Right lobe of liver (tissue), 6 donors: Measurements from ENCODE around the gene ARHGAP15. TPM values are rescaled to one million over a fixed set of nuclear protein-coding genes. Genes with fewer than 3 reads are reported as not detected.
"Not testable (repeated sequence)": the region's sequence is repeated elsewhere in the genome, so short reads cannot be mapped to it uniquely, and the experiment has no call there.

Experiments used
- ATAC-seq, 4 donors: fragments of 200-7000 bp; cut with Tn5 transposase; one replicate each; pipeline ENCODE4 v1.9.1; 2020; ENCODE audit warnings: mild to moderate bottlenecking in 4 of 4, moderate library complexity in 4 of 4
- DNase-seq, 3 donors: peaks; one replicate each; pipeline ENCODE4 v3.0.0-alpha.2; 2020
- H3K27ac ChIP-seq, 3 donors: fragments of 200-600 bp; one replicate each; pipeline ENCODE4 v1.8.0; 2022
- H3K27me3 ChIP-seq, 2 donors: fragments of 200-600 bp; one replicate each; pipeline ENCODE4 v1.8.0; 2022
- H3K36me3 ChIP-seq, 4 donors: fragments of 200-600 bp; sonication (generic) in 1 of 4; one replicate each; pipeline versions ENCODE4 v1.5.1 to v1.8.0; 2017 to 2022; ENCODE audit warnings: control low read depth in 1 of 4
- H3K4me1 ChIP-seq, 4 donors: fragments of 200-600 bp; sonication (generic) in 1 of 4; one replicate each; pipeline versions ENCODE4 v1.5.1 to v1.8.0; 2017 to 2022; ENCODE audit warnings: control low read depth in 1 of 4
- H3K4me3 ChIP-seq, 3 donors: fragments of 200-600 bp; one replicate each; pipeline ENCODE4 v1.8.0; 2022
- H3K9me3 ChIP-seq, 4 donors: fragments of 200-600 bp; sonication (generic) in 1 of 4; one replicate each; pipeline versions ENCODE4 v1.5.1 to v1.8.0; 2017 to 2022; ENCODE audit warnings: control low read depth in 1 of 4
- POLR2A ChIP-seq: fragments of 450-650 bp; IDR thresholded peaks from one replicate; pipeline ENCODE4 v1.6.1; 2017; ENCODE audit warnings: antibody characterized with exemption, mild to moderate bottlenecking
- WGBS: methylation state at CpG from one replicate; pipeline ENCODE4 v1.1.6; 2018; ENCODE audit warnings: low coverage, low lambda C conversion rate; ENCODE audit not compliant: insufficient coverage; ENCODE audit errors: missing lambda C conversion rate; 5-methylcytosine and 5-hydroxymethylcytosine counted together
- intact Hi-C, 2 donors: fragments of 100-400 bp; cut with DNase I; formaldehyde crosslinking; loops; one replicate each; pipeline versions ENCODE4 v1.11.2 to v1.14.1; 2022
- total RNA-seq, 6 experiments: library from RNA; depleted of rRNA in 2 of 6; stranded (reverse); fragments of >200 nt in 2 of 6; fragmentation: NEBNext Ultra II Directional in 3 of 6; extraction: Animal tissue kit (Norgen Biotek cat#: 25700) in 3 of 6; gene quantifications; one replicate each; pipeline versions ENCODE4 v1.1.0 to v1.2.4, GENCODE V29; 2016 to 2023
- TF ChIP-seq, protein P1 (sequence below), 4 donors: fragments of 200-600 bp in 3 of 4; fragments of 450-650 bp in 1 of 4; IDR thresholded peaks; one replicate each; pipeline versions ENCODE4 v1.5.1 to v1.8.0; 2016 to 2022; ENCODE audit warnings: antibody characterized with exemption in 4 of 4, mild to moderate bottlenecking in 2 of 4
- donor health status: DM: no; HTN: yes; CAD: no.
- donor health status: DM: no; HTN: no; CAD: no.
- donor health status: DM: no; HTN: no; CAD: no.
- donor health status: DM: no; HTN: yes; CAD: no.
- donor health status: DM: no; HTN: yes; CAD: no.

Gene ARHGAP15
- total RNA-seq, 6 experiments from 2014 or later = 3.3 to 8.2 (median 6.6) TPM

DNA sequence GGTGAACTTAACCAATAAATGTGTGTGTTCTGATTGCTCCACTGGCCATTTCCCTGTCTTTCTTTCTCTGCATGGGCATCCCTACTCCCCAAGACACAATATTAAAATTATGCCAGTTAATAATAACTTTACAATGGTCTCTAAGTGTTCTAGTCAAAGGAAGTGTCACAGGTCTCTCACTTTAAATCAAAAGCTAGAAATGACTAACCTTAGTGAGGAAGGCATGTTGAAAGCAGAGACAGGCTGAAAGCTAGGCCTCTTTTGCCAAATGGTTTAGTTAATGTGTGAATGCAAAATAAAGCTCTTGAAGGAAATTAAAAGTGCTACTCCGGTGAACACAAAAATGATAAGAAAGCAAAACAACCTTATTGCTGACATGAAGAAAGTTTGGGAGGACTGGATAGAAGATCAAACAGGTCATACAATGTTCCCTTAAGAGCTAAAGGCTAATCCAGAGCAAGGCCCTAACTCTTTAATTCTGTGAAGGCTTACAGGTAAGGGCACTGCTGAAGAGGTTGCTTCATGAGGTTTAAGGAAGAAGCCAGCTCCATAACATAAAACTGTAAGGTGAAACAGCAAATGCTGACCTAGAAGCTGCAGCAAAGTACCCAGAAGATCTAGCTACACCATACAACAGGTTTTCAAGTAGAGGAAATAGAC is 44.0 kb upstream of the ARHGAP15 start:
- no peak for ATAC-seq
- no peaks in the 10 kb centered on the region for H3K36me3 ChIP-seq
- TF ChIP-seq, protein P1, sequence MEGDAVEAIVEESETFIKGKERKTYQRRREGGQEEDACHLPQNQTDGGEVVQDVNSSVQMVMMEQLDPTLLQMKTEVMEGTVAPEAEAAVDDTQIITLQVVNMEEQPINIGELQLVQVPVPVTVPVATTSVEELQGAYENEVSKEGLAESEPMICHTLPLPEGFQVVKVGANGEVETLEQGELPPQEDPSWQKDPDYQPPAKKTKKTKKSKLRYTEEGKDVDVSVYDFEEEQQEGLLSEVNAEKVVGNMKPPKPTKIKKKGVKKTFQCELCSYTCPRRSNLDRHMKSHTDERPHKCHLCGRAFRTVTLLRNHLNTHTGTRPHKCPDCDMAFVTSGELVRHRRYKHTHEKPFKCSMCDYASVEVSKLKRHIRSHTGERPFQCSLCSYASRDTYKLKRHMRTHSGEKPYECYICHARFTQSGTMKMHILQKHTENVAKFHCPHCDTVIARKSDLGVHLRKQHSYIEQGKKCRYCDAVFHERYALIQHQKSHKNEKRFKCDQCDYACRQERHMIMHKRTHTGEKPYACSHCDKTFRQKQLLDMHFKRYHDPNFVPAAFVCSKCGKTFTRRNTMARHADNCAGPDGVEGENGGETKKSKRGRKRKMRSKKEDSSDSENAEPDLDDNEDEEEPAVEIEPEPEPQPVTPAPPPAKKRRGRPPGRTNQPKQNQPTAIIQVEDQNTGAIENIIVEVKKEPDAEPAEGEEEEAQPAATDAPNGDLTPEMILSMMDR (IDR thresholded peaks at IDR 0.05) = no peak
- TF ChIP-seq POLR2A = no peak
- 64% methylated on average over 1 of the region's 1 CpG for WGBS
- no peak overlapping the region for H3K27ac ChIP-seq
- no peaks in the 10 kb centered on the region for H3K27me3 ChIP-seq
- intact Hi-C loops = no loop called here
- H3K9me3 ChIP-seq = no peaks in the 10 kb centered on the region
- DNase-seq = no peak
- H3K4me3 ChIP-seq = no peak overlapping the region
- no peaks in the 10 kb centered on the region for H3K4me1 ChIP-seq

- no peak for DNase-seq
- no peak for ATAC-seq
- no peak overlapping the region for H3K4me3 ChIP-seq
- no peak overlapping the region for H3K27ac ChIP-seq
- H3K9me3 ChIP-seq = no peaks in the 10 kb centered on the region
- H3K27me3 ChIP-seq = no peaks in the 10 kb centered on the region
- no peaks in the 10 kb centered on the region for H3K4me1 ChIP-seq
- intact Hi-C loops = no loop called here
- 50% methylated on average over 1 of the region's 1 CpG for WGBS
- H3K36me3 ChIP-seq = no peaks in the 10 kb centered on the region
- no peak for TF ChIP-seq POLR2A
- TF ChIP-seq, protein P1 (IDR thresholded peaks at IDR 0.05) = no peak
These were observed 42.2 kb upstream of the ARHGAP15 start for GRCh38 chr2:143087033-143087432.

GRCh38 chr2:143088388-143088787 is 40.8 kb upstream of the ARHGAP15 start:
- TF ChIP-seq, protein P1 (IDR thresholded peaks at IDR 0.05) = no peak
- no peak for TF ChIP-seq POLR2A
- no peaks in the 10 kb centered on the region for H3K36me3 ChIP-seq
- no peaks in the 10 kb centered on the region for H3K4me1 ChIP-seq
- intact Hi-C loops = no loop called here
- no peaks in the 10 kb centered on the region for H3K9me3 ChIP-seq
- DNase-seq (no peak), ATAC-seq (no peak)
- no peak overlapping the region for H3K4me3 ChIP-seq
- 62% methylated on average over 4 of the region's 4 CpGs for WGBS
- no peaks in the 10 kb centered on the region for H3K27me3 ChIP-seq
- H3K27ac ChIP-seq = no peak overlapping the region

DNA sequence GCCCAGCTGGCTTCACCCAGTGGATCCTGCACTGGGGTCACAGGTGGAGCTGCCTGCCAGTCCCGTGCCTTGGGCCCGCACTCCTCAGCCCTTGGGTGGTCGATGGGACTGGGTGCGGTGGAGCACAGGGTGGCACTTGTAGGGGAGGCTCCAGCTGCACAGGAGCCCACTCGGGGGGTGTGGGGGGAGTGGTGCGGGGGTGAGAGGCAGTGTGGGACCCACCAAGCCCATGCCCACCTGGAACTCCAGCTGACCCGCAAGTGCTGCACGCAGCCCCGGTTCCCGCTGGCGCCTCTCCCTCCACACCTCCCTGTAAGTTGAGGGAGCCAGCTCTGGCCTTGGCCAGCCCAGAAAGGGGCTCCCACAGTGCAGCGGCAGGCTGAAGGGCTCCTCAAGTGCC is 39.7 kb upstream of the ARHGAP15 start:
- H3K4me1 ChIP-seq, H3K9me3 ChIP-seq, H3K27ac ChIP-seq, H3K36me3 ChIP-seq, H3K27me3 ChIP-seq, ATAC-seq, intact Hi-C loops, H3K4me3 ChIP-seq: not testable (repeated sequence)
- peak in 1 of 3 donors; percentile 48 for DNase-seq
- WGBS = 67% methylated on average over 3 of the region's 12 CpGs

DNA sequence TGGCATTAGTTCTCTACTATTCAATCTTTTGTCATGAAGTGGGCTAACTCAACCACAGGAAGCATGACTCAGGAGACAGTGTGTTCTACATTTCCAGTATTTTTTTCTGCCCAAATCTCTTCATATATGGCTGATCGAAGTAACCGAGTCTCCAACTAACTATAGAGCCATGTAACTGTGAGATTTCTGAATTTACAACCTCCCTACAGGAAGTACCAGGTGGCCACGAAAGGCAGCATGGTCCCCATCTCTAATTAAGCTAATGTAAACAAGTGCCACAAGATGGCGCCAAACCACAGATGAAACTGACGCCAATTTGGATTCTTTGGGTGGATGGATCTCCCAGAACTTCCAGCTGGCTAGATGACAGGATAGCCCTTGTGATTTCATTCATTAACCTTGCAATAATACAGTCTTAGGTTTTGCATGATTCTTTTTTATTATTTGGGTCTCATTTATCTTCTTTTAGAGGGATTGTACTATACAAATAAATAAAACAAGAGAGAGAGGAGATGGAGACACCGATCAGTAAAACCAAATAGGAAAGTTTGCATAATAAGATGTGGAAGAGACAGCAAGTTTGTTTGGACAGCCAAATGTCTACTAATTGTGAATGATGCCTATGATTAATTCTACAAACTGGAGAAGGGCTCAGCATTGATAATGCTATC is 18.3 kb upstream of the ARHGAP15 start:
- intact Hi-C loops = no loop called here
- Histone ChIP-seq H3K4me3 (no peak overlapping the region), H3K27ac (no peak overlapping the region), H3K36me3 (no peaks in the 10 kb centered on the region), H3K9me3 (no peaks in the 10 kb centered on the region), H3K27me3 (no peaks in the 10 kb centered on the region), H3K4me1 (peaks cover 0 to 11% (median 0%) of the 10 kb centered on the region in 4 donors)
- peak; percentile 84 to 93 (median 92) for ATAC-seq
- 15% methylated on average over 6 of the region's 6 CpGs for WGBS
- DNase-seq = peak in 2 of 3 donors; percentile 31 to 67
- TF ChIP-seq, protein P1 (IDR thresholded peaks at IDR 0.05) = peak; percentile 53 to 78 (median 72)
- no peak for TF ChIP-seq POLR2A
